HG02884 (cell line): ENCODE measurements around the gene DPYSL5.
"Not testable (repeated sequence)": the region's sequence is repeated elsewhere in the genome, so short reads cannot be mapped to it uniquely, and the experiment has no call there.

ENCODE experiments used
- ATAC-seq: cut with Tn5 transposase; IDR thresholded peaks from one replicate; pipeline ENCODE4 v1.9.1; 2021; ENCODE audit warnings: mild to moderate bottlenecking, moderate library complexity; ENCODE audit not compliant: unreplicated experiment

The DPYSL5 gene

GRCh38 chr2:26873286-26873983 is 25.5 kb downstream of the DPYSL5 start:
- ATAC-seq, result no peak

- no peak for ATAC-seq
These were observed 26.6 kb downstream of the DPYSL5 start for GRCh38 chr2:26874514-26874913.

- ATAC-seq, result no peak
These were observed 27.2 kb downstream of the DPYSL5 start for GRCh38 chr2:26875065-26875634.

GRCh38 chr2:26875808-26876207 is 27.9 kb downstream of the DPYSL5 start:
- no peak for ATAC-seq

GRCh38 chr2:26876260-26876659 is 28.3 kb downstream of the DPYSL5 start:
- no peak for ATAC-seq

- ATAC-seq, result no peak
These were observed 29.3 kb downstream of the DPYSL5 start for GRCh38 chr2:26877276-26877675.

GRCh38 chr2:26880161-26880560 is 32.2 kb downstream of the DPYSL5 start:
- no peak for ATAC-seq

GRCh38 chr2:26880910-26881435 is 33.0 kb downstream of the DPYSL5 start:
- ATAC-seq, result no peak

- not testable (repeated sequence) for ATAC-seq
These were observed 34.3 kb downstream of the DPYSL5 start for GRCh38 chr2:26882220-26882619.

- no peak for ATAC-seq
These were observed 36.0 kb downstream of the DPYSL5 start for GRCh38 chr2:26883956-26884355.

GRCh38 chr2:26884486-26884885 is 36.6 kb downstream of the DPYSL5 start:
- no peak for ATAC-seq

- ATAC-seq, result no peak
These were observed 37.9 kb downstream of the DPYSL5 start for GRCh38 chr2:26885651-26886329.

GRCh38 chr2:26886736-26887135 is 38.8 kb downstream of the DPYSL5 start:
- no peak for ATAC-seq

- ATAC-seq, result no peak
These were observed 39.2 kb downstream of the DPYSL5 start for GRCh38 chr2:26887151-26887550.

GRCh38 chr2:26889796-26890195 is 41.9 kb downstream of the DPYSL5 start:
- ATAC-seq, result no peak

GRCh38 chr2:26890341-26891000 is 42.5 kb downstream of the DPYSL5 start:
- no peak for ATAC-seq

- no peak for ATAC-seq
These were observed 44.2 kb downstream of the DPYSL5 start for GRCh38 chr2:26892133-26892532.

GRCh38 chr2:26892922-26893524 is 45.1 kb downstream of the DPYSL5 start:
- ATAC-seq, result no peak

- ATAC-seq, result no peak
These were observed 46.2 kb downstream of the DPYSL5 start for GRCh38 chr2:26894136-26894535.

GRCh38 chr2:26897807-26898479 is 50.0 kb downstream of the DPYSL5 start:
- no peak for ATAC-seq
